Measurements from ENCODE around the gene LAP3. TPM values are rescaled to one million over a fixed set of nuclear protein-coding genes. Genes with fewer than 3 reads are reported as not detected.

LAP3 gene
- total and polyA plus RNA-seq, 3 experiments from 2014 or later = 49.6 to 93.0 (median 89.0) TPM

GRCh38 chr4:17613761-17614415, 36.9 kb downstream of the LAP3 start:
- peak overlapping the region; percentile 95 to 100 (median 98) for H3K4me3 Mint-ChIP-seq
- ChIA-PET CTCF (interaction anchor here (0.7 to 1.7 kb wide), 7 partner anchors 14 to 195 kb away, joined by 3 to 9 read pairs (median 4); no protein-coding TSS in a partner anchor), POLR2A (interaction anchor here (0.8 to 2.0 kb wide), 4 partner anchors 22 to 201 kb away, joined by 3 to 22 read pairs (median 6); partner anchors contain the start of genes DCAF16 and LAP3)
- peak overlapping the region; percentile 87 for H3K4me3 ChIP-seq (ENCODE audit: low read length)
- DNase-seq = peak; percentile 11 to 59 (median 38)
- peaks cover 0 to 43% (median 11%) of the 10 kb centered on the region in 3 donors for H3K36me3 Mint-ChIP-seq
- H3K36me3 ChIP-seq (ENCODE audit: insufficient read depth, low read length) = peaks cover 10% of the 10 kb centered on the region
- no peaks in the 10 kb centered on the region for H3K27me3 ChIP-seq (ENCODE audit: insufficient read depth, low read length, poor library complexity, severe bottlenecking)
- H3K27ac ChIP-seq (ENCODE audit: low read depth, low read length) = peak overlapping the region; percentile 94
- H3K4me1 ChIP-seq (ENCODE audit: insufficient read depth, low read length) = peaks cover 35% of the 10 kb centered on the region
- no peaks in the 10 kb centered on the region for H3K9me3 ChIP-seq (ENCODE audit: low read length)
- no peaks in the 10 kb centered on the region for H3K27me3 Mint-ChIP-seq
- H3K27ac Mint-ChIP-seq = peak overlapping the region; percentile 94 to 100 (median 98)
- H3K9me3 Mint-ChIP-seq = no peaks in the 10 kb centered on the region
- H3K4me1 Mint-ChIP-seq = peaks cover 41 to 50% (median 44%) of the 10 kb centered on the region in 3 donors

GRCh38 chr4:17614416-17615299, 37.7 kb downstream of the LAP3 start, which contains the start of gene MED28:
TSS of gene MED28 (plus strand) at chr4:17614641. CDS start at chr4:17614655, 14 bp downstream.
- Mint-ChIP-seq H3K27ac (peak within 1 kb of the TSS; percentile 94 to 100 (median 98)), H3K9me3 (no peaks in the 10 kb centered on the region), H3K27me3 (no peaks in the 10 kb centered on the region), H3K36me3 (peaks cover 0 to 50% (median 16%) of the 10 kb centered on the region in 3 donors), H3K4me3 (peak within 1 kb of the TSS; percentile 95 to 100 (median 98)), H3K4me1 (peaks cover 49 to 58% (median 52%) of the 10 kb centered on the region in 3 donors)
- Histone ChIP-seq H3K27me3 (ENCODE audit: insufficient read depth, low read length, poor library complexity, severe bottlenecking) (no peaks in the 10 kb centered on the region), H3K4me1 (ENCODE audit: insufficient read depth, low read length) (peaks cover 42% of the 10 kb centered on the region), H3K36me3 (ENCODE audit: insufficient read depth, low read length) (peaks cover 16% of the 10 kb centered on the region), H3K27ac (ENCODE audit: low read depth, low read length) (peak within 1 kb of the TSS; percentile 94), H3K4me3 (ENCODE audit: low read length) (peak within 1 kb of the TSS; percentile 87), H3K9me3 (ENCODE audit: low read length) (no peaks in the 10 kb centered on the region)
- POLR2A ChIA-PET = interaction anchor here (1.0 to 2.0 kb wide), 3 partner anchors 37 to 201 kb away, joined by 3 to 22 read pairs (median 8); partner anchors contain the start of genes DCAF16 and LAP3
- DNase-seq = peak; percentile 93 to 98 (median 94)
- CTCF ChIA-PET = interaction anchor here (0.7 to 1.7 kb wide), 9 partner anchors 15 to 194 kb away, joined by 3 to 9 read pairs (median 4); no protein-coding TSS in a partner anchor

GRCh38 chr4:17616283-17616682, 39.3 kb downstream of the LAP3 start:
- peaks cover 42% of the 10 kb centered on the region for H3K4me1 ChIP-seq (ENCODE audit: insufficient read depth, low read length)
- no peak for DNase-seq
- Mint-ChIP-seq H3K9me3 (no peaks in the 10 kb centered on the region), H3K4me1 (peaks cover 52 to 62% (median 60%) of the 10 kb centered on the region in 3 donors), H3K36me3 (peaks cover 0 to 62% (median 17%) of the 10 kb centered on the region in 3 donors), H3K4me3 (peak overlapping the region; percentile 76 to 92 (median 83)), H3K27ac (peak overlapping the region; percentile 29 to 91 (median 78)), H3K27me3 (no peaks in the 10 kb centered on the region)
- H3K27me3 ChIP-seq (ENCODE audit: insufficient read depth, low read length, poor library complexity, severe bottlenecking) = no peaks in the 10 kb centered on the region
- H3K4me3 ChIP-seq (ENCODE audit: low read length) = no peak overlapping the region
- POLR2A ChIA-PET = no interaction called here
- peaks cover 29% of the 10 kb centered on the region for H3K36me3 ChIP-seq (ENCODE audit: insufficient read depth, low read length)
- CTCF ChIA-PET = interaction anchor here (0.6 kb wide), 1 partner anchor 19 kb away, joined by 3 read pairs; no protein-coding TSS in a partner anchor
- H3K9me3 ChIP-seq (ENCODE audit: low read length) = no peaks in the 10 kb centered on the region
- H3K27ac ChIP-seq (ENCODE audit: low read depth, low read length) = no peak overlapping the region

- peak overlapping the region in 6 of 8 donors; percentile 24 to 87 (median 42) for H3K27ac Mint-ChIP-seq
- Histone ChIP-seq H3K4me3 (ENCODE audit: low read length) (no peak overlapping the region), H3K9me3 (ENCODE audit: low read length) (no peaks in the 10 kb centered on the region), H3K36me3 (ENCODE audit: insufficient read depth, low read length) (peaks cover 53% of the 10 kb centered on the region), H3K4me1 (ENCODE audit: insufficient read depth, low read length) (peaks cover 42% of the 10 kb centered on the region), H3K27me3 (ENCODE audit: insufficient read depth, low read length, poor library complexity, severe bottlenecking) (no peaks in the 10 kb centered on the region), H3K27ac (ENCODE audit: low read depth, low read length) (no peak overlapping the region)
- POLR2A ChIA-PET = no interaction called here
- H3K27me3 Mint-ChIP-seq = no peaks in the 10 kb centered on the region
- H3K9me3 Mint-ChIP-seq = no peaks in the 10 kb centered on the region
- no peak for DNase-seq
- peak overlapping the region in 6 of 7 donors; percentile 16 to 57 (median 46) for H3K4me3 Mint-ChIP-seq
- H3K36me3 Mint-ChIP-seq = peaks cover 2 to 86% (median 25%) of the 10 kb centered on the region in 3 donors
- CTCF ChIA-PET = interaction anchor here (1.8 to 2.4 kb wide), 2 partner anchors 17 to 70 kb away, joined by 5 to 6 read pairs; no protein-coding TSS in a partner anchor
- peaks cover 49 to 62% (median 61%) of the 10 kb centered on the region in 3 donors for H3K4me1 Mint-ChIP-seq
Observed at GRCh38 chr4:17618926-17619325, 41.9 kb downstream of the LAP3 start.

- Mint-ChIP-seq H3K4me3 (peak overlapping the region in 4 of 7 donors; percentile 13 to 50 (median 20)), H3K27me3 (no peaks in the 10 kb centered on the region), H3K4me1 (peaks cover 49 to 63% (median 62%) of the 10 kb centered on the region in 3 donors), H3K36me3 (peaks cover 7 to 86% (median 28%) of the 10 kb centered on the region in 3 donors), H3K9me3 (no peaks in the 10 kb centered on the region), H3K27ac (peak overlapping the region in 4 of 8 donors; percentile 0 to 92 (median 56))
- DNase-seq = no peak
- H3K4me3 ChIP-seq (ENCODE audit: low read length) = no peak overlapping the region
- no peak overlapping the region for H3K27ac ChIP-seq (ENCODE audit: low read depth, low read length)
- H3K27me3 ChIP-seq (ENCODE audit: insufficient read depth, low read length, poor library complexity, severe bottlenecking) = no peaks in the 10 kb centered on the region
- ChIA-PET CTCF (interaction anchor here (0.6 to 2.4 kb wide), 3 partner anchors 17 to 457 kb away, joined by 3 to 6 read pairs (median 5); no protein-coding TSS in a partner anchor), POLR2A (no interaction called here)
- peaks cover 59% of the 10 kb centered on the region for H3K36me3 ChIP-seq (ENCODE audit: insufficient read depth, low read length)
- no peaks in the 10 kb centered on the region for H3K9me3 ChIP-seq (ENCODE audit: low read length)
- H3K4me1 ChIP-seq (ENCODE audit: insufficient read depth, low read length) = peaks cover 42% of the 10 kb centered on the region
Observed at GRCh38 chr4:17619416-17620105, 42.6 kb downstream of the LAP3 start.

GRCh38 chr4:17623451-17624001, 46.5 kb downstream of the LAP3 start:
- Mint-ChIP-seq H3K4me3 (no peak overlapping the region), H3K9me3 (no peaks in the 10 kb centered on the region), H3K27ac (no peak overlapping the region), H3K4me1 (peaks cover 31 to 53% (median 42%) of the 10 kb centered on the region in 3 donors), H3K36me3 (peaks cover 7 to 96% (median 40%) of the 10 kb centered on the region in 3 donors), H3K27me3 (peaks cover 0 to 1% of the 10 kb centered on the region in 2 donors)
- peaks cover 11% of the 10 kb centered on the region for H3K4me1 ChIP-seq (ENCODE audit: insufficient read depth, low read length)
- H3K4me3 ChIP-seq (ENCODE audit: low read length) = no peak overlapping the region
- H3K27ac ChIP-seq (ENCODE audit: low read depth, low read length) = no peak overlapping the region
- no peaks in the 10 kb centered on the region for H3K27me3 ChIP-seq (ENCODE audit: insufficient read depth, low read length, poor library complexity, severe bottlenecking)
- no peak for DNase-seq
- POLR2A ChIA-PET = no interaction called here
- H3K9me3 ChIP-seq (ENCODE audit: low read length) = no peaks in the 10 kb centered on the region
- peaks cover 73% of the 10 kb centered on the region for H3K36me3 ChIP-seq (ENCODE audit: insufficient read depth, low read length)
- CTCF ChIA-PET = no interaction called here

- H3K36me3 Mint-ChIP-seq = peaks cover 7 to 96% (median 38%) of the 10 kb centered on the region in 3 donors
- no peak overlapping the region for H3K27ac ChIP-seq (ENCODE audit: low read depth, low read length)
- POLR2A ChIA-PET = no interaction called here
- H3K4me3 Mint-ChIP-seq = no peak overlapping the region
- H3K4me3 ChIP-seq (ENCODE audit: low read length) = no peak overlapping the region
- peaks cover 24 to 49% (median 42%) of the 10 kb centered on the region in 3 donors for H3K4me1 Mint-ChIP-seq
- no peaks in the 10 kb centered on the region for H3K9me3 Mint-ChIP-seq
- no peak for DNase-seq
- no peaks in the 10 kb centered on the region for H3K4me1 ChIP-seq (ENCODE audit: insufficient read depth, low read length)
- peaks cover 0 to 1% of the 10 kb centered on the region in 2 donors for H3K27me3 Mint-ChIP-seq
- H3K27ac Mint-ChIP-seq = no peak overlapping the region
- CTCF ChIA-PET = no interaction called here
- H3K36me3 ChIP-seq (ENCODE audit: insufficient read depth, low read length) = peaks cover 68% of the 10 kb centered on the region
- no peaks in the 10 kb centered on the region for H3K27me3 ChIP-seq (ENCODE audit: insufficient read depth, low read length, poor library complexity, severe bottlenecking)
- H3K9me3 ChIP-seq (ENCODE audit: low read length) = no peaks in the 10 kb centered on the region
Observed at GRCh38 chr4:17624821-17625220, 47.8 kb downstream of the LAP3 start.
